Glutamatergic neuron (in vitro differentiated cells): ENCODE measurements around the gene BAAT. TPM values are rescaled to one million over a fixed set of nuclear protein-coding genes. Genes with fewer than 3 reads are reported as not detected.

Experiments used
- DNase-seq: peaks from one replicate; pipeline ENCODE4 v3.0.0; 2022
- H3K27ac Mint-ChIP-seq: one replicate; pipeline ENCODE4 v1.8.0; 2020; ENCODE audit warnings: mild to moderate bottlenecking, mixed read lengths, inconsistent platforms; ENCODE audit not compliant: unreplicated experiment
- H3K27me3 Mint-ChIP-seq: one replicate; pipeline ENCODE4 v1.8.0; 2020; ENCODE audit warnings: mild to moderate bottlenecking, moderate library complexity, mixed read lengths, inconsistent platforms; ENCODE audit not compliant: unreplicated experiment
- H3K36me3 Mint-ChIP-seq: one replicate; pipeline ENCODE4 v1.8.0; 2020; ENCODE audit warnings: mild to moderate bottlenecking, mixed read lengths, inconsistent platforms; ENCODE audit not compliant: unreplicated experiment
- H3K4me1 Mint-ChIP-seq: one replicate; pipeline ENCODE4 v1.8.0; 2020; ENCODE audit warnings: mild to moderate bottlenecking, low read depth, mixed read lengths, inconsistent platforms; ENCODE audit not compliant: unreplicated experiment
- H3K4me3 Mint-ChIP-seq: one replicate; pipeline ENCODE4 v1.8.0; 2020; ENCODE audit warnings: mild to moderate bottlenecking, mixed read lengths, inconsistent platforms; ENCODE audit not compliant: unreplicated experiment
- H3K9me3 Mint-ChIP-seq: one replicate; pipeline ENCODE4 v1.8.0; 2020; ENCODE audit warnings: mild to moderate bottlenecking, moderate library complexity, mixed read lengths, inconsistent platforms; ENCODE audit not compliant: unreplicated experiment
- total RNA-seq: library from RNA; stranded (reverse); fragmentation: NEBNext Ultra II Directional; extraction: Animal tissue kit (Norgen Biotek cat#: 25700); gene quantifications from one replicate; pipeline ENCODE4 v1.2.1, GENCODE V29; 2021; ENCODE audit not compliant: unreplicated experiment
- TF ChIP-seq, protein P1 (sequence below): fragments of 200-600 bp; sonication (generic); IDR thresholded peaks from one replicate; pipeline ENCODE4 v1.5.0; 2021; ENCODE audit not compliant: partially characterized antibody, unreplicated experiment

The BAAT gene
- total RNA-seq, 1 donor from 2014 or later: 0.54 TPM

DNA sequence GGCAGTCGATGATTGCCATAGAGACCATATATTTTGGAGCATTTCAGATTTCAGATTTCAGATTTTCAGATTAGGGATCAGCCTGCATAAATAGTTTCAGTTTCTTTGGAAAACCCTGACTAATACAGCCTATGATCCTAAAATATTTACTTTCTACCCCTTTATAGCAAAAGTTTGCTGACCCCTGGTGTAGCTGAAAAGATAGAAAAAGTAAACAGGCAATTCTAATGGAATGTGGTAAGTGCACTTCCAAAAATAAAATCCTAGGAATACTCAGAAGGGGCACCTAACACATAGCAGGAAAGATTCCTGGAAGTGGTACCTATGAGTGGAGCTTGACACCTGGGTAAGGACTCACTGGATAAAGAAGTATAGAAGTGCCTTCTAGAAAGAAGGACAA, 34.5 kb downstream of the BAAT start:
- no peaks in the 10 kb centered on the region for H3K9me3 Mint-ChIP-seq
- no peak for DNase-seq
- TF ChIP-seq, protein P1, sequence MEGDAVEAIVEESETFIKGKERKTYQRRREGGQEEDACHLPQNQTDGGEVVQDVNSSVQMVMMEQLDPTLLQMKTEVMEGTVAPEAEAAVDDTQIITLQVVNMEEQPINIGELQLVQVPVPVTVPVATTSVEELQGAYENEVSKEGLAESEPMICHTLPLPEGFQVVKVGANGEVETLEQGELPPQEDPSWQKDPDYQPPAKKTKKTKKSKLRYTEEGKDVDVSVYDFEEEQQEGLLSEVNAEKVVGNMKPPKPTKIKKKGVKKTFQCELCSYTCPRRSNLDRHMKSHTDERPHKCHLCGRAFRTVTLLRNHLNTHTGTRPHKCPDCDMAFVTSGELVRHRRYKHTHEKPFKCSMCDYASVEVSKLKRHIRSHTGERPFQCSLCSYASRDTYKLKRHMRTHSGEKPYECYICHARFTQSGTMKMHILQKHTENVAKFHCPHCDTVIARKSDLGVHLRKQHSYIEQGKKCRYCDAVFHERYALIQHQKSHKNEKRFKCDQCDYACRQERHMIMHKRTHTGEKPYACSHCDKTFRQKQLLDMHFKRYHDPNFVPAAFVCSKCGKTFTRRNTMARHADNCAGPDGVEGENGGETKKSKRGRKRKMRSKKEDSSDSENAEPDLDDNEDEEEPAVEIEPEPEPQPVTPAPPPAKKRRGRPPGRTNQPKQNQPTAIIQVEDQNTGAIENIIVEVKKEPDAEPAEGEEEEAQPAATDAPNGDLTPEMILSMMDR: no peak
- peaks cover 4% of the 10 kb centered on the region for H3K4me1 Mint-ChIP-seq
- no peak overlapping the region for H3K27ac Mint-ChIP-seq
- no peaks in the 10 kb centered on the region for H3K36me3 Mint-ChIP-seq
- H3K27me3 Mint-ChIP-seq: no peaks in the 10 kb centered on the region
- no peak overlapping the region for H3K4me3 Mint-ChIP-seq

DNA sequence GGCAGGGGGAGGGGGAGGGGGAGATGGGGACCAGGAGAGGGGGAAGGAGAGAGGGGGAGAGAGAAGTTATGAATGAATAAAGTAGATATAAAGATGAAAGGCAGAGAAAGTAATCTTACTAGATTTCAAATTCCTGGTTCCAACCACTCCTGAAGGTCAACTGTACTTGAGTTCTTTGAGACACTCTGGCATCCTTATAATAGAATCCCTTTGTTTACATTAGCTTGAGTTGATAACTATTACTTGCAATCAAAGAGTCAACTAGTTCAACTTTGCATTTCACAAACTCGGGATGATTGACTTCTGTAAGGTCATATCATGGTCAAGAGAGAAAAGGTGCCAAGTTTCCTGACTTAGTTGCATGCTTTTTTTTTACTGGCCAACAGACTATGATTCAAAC, 42.2 kb downstream of the BAAT start:
- Mint-ChIP-seq H3K27ac (no peak overlapping the region), H3K36me3 (no peaks in the 10 kb centered on the region), H3K9me3 (no peaks in the 10 kb centered on the region), H3K4me1 (no peaks in the 10 kb centered on the region), H3K4me3 (no peak overlapping the region), H3K27me3 (peaks cover 1% of the 10 kb centered on the region)
- TF ChIP-seq, protein P1: no peak
- no peak for DNase-seq

DNA sequence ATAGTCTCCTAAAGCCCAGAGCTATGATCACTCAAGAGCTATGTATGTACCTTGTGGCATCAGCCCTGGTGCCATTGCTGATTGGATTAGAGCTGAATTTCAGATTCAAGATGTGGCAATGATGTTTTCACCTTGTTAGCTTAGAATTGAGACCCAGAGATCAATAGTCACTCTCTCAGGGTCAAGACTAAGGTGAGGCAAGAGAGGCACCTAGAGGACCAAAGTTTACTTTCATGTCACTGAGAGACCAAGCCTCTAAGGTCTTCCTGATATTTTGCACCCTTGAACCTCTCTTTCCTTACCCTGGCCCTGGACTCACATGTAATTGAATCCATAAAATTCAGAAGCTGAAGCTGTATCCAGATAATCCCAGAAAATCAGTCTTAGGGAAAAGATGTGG, 42.8 kb downstream of the BAAT start:
- no peak overlapping the region for H3K27ac Mint-ChIP-seq
- TF ChIP-seq, protein P1: no peak
- no peaks in the 10 kb centered on the region for H3K9me3 Mint-ChIP-seq
- H3K36me3 Mint-ChIP-seq: no peaks in the 10 kb centered on the region
- no peak for DNase-seq
- no peak overlapping the region for H3K4me3 Mint-ChIP-seq
- no peaks in the 10 kb centered on the region for H3K4me1 Mint-ChIP-seq
- peaks cover 1% of the 10 kb centered on the region for H3K27me3 Mint-ChIP-seq

DNA sequence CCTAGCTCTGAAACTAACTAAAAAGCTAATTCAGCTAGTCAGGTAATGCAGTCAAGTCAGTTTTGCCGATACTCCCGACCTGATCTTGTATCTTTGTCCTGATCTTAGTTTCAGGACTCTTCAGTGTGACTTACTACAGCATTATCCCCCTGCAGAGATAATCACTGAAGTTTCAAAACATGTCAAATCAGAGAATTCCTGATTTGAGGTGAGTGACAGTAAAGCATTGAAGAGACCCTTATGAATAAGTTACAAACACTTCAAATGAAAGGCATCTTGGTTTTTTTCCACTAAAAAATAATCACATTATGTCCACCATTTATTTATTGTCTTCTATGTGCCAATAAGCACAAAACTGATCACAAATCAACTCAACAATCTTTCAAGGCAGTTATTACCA, 47.6 kb downstream of the BAAT start:
- Mint-ChIP-seq H3K27me3 (peaks cover 4% of the 10 kb centered on the region), H3K36me3 (no peaks in the 10 kb centered on the region), H3K4me1 (no peaks in the 10 kb centered on the region), H3K9me3 (peaks cover 1% of the 10 kb centered on the region), H3K4me3 (no peak overlapping the region), H3K27ac (no peak overlapping the region)
- no peak for DNase-seq
- TF ChIP-seq, protein P1: no peak

DNA sequence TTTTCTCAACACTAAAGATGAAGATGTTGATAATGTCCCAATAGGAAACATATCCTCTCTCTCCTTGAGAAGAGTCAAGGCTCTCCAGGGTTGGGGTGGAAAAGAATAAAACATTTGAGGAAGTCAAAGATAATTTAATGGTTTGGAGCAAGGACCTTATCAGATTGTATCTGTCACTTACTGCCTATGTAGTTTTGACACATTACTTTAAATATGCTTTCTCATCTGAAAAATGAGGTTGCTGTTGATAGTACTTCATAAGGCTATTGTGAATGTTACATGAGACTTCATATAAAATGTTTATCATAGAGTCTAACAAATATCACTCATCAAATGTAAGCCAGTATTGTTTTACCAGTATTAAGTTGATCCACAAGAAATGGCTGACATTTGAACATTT, 48.7 kb downstream of the BAAT start:
- H3K27ac Mint-ChIP-seq: no peak overlapping the region
- no peaks in the 10 kb centered on the region for H3K36me3 Mint-ChIP-seq
- no peaks in the 10 kb centered on the region for H3K4me1 Mint-ChIP-seq
- TF ChIP-seq, protein P1: no peak
- H3K4me3 Mint-ChIP-seq: no peak overlapping the region
- H3K27me3 Mint-ChIP-seq: peaks cover 4% of the 10 kb centered on the region
- DNase-seq: no peak
- peaks cover 1% of the 10 kb centered on the region for H3K9me3 Mint-ChIP-seq
